AML-193 (cell line): ENCODE measurements around the gene EGF.
"Not testable (repeated sequence)": the region's sequence is repeated elsewhere in the genome, so short reads cannot be mapped to it uniquely, and the experiment has no call there.

ENCODE experiments used
- DNase-seq, 2 experiments: peaks; one replicate each; lab custom pipeline; 2025; lab: John Stamatoyannopoulos, UW

Gene EGF

DNA sequence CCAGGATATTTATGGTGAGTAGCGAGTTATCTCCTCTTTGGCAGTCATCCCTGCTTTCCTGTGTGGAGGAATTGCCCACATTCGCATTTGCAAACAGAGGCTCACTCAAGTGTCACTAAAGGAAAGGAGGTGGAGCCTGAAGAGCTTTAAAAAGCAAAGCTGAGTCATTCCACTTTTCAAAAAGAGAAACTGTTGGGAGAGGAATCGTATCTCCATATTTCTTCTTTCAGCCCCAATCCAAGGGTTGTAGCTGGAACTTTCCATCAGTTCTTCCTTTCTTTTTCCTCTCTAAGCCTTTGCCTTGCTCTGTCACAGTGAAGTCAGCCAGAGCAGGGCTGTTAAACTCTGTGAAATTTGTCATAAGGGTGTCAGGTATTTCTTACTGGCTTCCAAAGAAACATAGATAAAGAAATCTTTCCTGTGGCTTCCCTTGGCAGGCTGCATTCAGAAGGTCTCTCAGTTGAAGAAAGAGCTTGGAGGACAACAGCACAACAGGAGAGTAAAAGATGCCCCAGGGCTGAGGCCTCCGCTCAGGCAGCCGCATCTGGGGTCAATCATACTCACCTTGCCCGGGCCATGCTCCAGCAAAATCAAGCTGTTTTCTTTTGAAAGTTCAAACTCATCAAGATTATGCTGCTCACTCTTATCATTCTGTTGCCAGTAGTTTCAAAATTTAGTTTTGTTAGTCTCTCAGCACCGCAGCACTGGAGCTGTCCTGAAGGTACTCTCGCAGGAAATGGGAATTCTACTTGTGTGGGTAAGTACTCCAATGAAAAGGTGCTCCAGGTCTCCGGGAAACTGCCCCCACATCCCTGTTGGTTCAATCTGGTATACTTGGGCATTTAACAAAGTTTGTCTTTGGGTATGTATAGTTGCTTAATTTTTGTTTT lies at the start of gene EGF:
Gene EGF, plus strand, starts transcription at position 178 of the 890 bp plus-strand sequence. Its CDS starts 453 bp downstream, at position 631.
- DNase-seq = no peak

DNA sequence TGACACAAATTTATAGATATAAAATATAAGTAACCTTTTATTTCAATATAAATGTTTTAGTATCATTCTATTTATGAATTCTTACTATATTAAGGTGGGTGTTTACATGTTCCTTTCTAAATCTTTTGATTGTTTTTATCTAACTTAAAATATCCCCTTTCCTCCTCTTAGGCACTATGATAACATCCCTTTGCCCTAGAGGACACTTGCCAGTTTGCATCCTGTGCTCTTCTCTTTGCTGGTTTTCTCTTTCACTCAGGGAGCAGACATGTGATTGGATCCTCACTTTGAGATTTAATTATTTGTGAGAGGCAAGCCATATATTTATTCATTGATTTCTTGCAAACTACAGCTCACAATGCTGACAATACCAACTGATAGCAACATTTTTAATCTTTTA lies 48.5 kb upstream of the EGF start:
- no peak for DNase-seq

DNA sequence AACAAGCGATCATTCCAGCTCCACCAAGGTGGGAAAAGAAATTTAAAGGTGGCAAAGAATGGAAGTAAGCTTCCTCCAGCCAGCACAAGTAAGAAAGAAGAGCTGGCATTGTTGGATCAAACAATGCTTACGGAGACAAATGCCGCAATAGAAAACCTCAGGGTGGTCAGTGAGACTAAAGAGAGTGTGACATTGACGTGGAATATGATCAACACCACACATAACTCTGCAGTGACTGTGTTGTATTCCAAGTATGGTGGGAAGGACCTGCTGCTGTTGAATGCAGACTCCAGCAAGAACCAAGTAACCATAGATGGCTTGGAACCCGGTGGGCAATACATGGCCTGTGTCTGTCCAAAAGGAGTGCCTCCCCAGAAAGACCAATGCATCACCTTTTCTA lies 42.6 kb upstream of the EGF start:
- no peak for DNase-seq

DNA sequence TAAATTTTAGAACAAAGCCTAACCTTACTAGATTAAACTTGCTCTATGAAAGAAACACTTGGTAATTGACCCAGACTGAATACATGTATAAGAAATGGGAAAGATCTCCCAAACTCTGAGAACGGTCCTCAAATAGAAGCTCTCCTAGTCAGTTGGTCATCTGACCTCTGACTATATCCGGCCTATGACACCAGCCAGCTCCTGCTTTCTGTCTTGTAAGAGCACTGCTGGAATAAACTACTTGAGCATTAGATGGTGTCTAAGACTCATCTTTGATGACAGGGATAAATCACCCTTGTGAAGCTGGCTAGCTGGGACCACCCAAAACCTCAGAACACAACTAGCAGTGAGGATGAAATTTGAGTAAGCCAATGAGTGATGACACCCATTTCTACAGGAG lies 40.6 kb upstream of the EGF start:
- no peak for DNase-seq

DNA sequence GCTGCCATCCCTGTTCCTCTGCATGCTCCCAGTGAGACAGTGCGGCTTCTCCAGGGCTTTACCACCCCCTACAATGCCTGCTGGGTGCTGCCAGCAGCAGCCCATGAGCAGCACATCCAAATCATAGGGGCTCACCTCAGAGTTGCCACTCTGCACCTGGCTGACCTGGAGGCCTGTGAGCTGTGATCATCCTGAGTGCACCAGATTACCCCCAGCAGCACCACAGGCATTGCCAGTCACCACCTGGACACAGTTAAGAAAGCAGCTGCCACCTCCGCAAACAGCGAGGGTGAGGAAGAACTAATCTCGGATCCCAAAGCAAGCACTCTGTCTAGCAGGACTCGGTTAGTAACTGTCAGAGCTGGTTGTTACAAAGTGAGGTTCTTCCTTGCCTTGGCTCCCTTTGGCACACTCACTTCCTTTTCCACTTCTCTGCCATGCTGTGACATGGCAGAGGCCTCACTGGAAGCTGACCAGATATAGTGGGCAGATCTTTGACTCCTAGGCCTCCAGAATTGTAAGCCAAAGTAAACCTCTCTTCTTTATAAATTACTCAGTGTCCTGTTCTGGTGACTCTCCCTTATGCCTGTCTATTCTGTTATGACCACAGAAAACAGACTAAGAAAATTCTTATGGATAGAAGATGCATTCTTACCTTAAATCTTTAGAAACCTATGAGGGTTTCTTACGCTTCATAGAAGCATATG lies 39.6 kb upstream of the EGF start:
- no peak for DNase-seq

DNA sequence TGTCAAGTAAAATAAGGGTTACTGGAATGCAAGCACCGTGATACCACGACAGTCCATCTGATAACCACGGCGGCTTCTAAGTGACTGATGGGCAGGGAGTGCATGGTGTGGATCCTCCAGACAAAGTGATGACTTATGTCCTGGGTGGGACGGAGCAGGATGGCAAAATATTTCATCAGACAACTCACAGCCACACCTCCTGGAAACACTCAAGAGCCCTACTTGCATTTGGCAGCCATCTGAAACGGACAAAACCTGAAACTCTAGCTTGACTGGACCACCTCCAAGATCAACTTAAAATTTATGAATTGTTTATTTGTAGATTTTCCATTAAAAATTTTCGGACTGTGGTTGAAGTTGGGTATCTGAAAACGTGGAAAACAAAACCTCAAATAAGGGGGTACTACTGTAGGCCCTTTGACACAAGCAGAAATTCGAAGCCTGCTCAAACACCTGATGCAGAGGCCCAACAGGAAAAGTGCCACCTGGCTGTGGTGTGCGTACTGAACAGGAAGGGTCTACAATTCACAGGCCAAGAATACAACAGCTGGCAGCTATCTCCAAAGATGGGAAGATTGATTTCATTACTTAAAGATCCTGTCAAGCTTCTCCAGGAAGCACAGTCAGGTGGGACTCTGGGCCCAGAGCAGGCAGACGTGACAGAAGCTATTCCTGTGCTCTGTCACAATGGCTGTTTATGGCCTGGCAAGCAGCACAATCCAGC lies 38.7 kb upstream of the EGF start:
- no peak for DNase-seq

DNA sequence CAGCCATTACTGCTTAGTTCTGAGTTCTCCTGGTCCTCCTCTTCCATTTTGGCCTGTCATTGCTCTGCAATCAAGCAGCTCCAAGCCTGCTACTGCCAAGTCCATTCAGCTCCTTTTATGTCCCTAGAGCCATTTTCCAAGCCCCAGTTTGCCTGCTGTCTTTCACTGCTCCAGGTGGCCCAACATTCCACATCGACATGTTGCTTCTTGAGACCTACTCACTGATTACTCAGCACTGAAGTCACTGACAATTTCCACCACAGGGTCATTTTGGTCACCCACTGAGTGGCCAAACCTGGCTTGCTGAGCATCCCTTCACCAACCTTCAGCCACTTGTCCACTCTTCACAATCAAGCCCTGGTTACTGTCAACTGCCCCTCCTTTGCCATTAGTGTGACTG lies 37.6 kb upstream of the EGF start:
- DNase-seq = no peak

DNA sequence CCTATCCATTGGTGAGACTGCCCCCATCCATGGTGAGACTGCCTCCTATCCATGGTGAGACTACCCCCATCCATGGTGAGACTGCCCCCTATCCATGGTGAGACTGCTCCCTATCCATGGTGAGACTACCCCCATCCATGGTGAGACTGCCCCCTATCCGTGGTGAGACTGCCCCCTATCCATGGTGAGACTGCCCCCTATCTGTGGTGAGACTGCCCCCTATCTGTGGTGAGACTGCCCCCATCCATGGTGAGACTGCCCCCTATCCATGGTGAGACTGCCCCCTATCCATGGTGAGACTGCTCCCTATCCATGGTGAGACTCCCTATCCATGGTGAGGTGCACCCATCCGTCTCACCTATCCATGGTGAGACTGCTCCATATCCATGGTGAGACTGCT lies 37.1 kb upstream of the EGF start:
- DNase-seq = not testable (repeated sequence)

DNA sequence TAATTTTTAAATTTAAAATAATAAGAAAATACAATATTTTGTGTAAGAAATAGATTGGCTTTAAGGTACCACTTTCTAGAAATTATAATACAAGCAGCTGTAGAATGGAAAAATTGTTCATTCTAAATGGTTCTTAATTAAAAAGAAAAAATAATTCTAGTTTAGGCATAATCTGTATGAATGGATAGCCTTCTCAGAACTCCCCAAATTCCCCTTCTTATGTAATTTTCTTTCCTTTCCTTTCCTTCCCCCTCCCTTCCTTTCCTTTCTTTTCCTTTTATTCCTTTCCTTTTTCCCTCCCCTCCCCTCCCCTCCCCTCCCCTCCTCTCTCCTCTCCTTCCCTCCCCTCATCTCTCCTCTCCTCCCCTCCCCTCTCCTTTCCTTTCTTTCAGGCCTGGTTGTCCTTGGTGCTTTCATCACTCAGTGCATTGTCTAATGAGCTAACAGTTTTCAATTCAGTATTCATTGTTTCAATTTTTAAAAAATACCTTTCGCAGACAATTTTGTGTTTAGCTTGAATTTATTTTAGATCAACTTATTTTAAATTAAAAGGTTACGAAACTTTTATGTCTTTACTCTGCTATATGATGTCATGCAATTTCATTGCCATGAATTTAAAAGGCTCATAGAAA lies 35.9 kb upstream of the EGF start:
- no peak for DNase-seq

DNA sequence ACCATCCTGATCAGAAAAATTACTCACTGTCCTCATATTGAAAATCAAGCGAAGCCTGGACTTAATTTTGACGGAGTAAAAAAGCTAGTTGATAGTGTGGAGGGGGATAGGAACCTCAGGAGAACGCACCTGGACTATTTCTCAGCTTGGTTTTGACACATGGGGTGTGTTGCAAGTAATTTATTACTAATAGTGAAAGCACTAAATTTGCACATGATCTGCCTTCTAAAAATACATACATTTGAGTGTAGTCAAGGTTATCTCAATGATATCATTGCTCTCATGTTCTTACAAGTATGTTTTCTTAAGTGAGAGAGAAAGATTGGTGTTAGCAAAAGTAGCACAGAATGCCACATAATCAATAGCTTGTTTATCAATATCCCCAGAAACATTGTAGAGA lies 35.3 kb upstream of the EGF start:
- no peak for DNase-seq

DNA sequence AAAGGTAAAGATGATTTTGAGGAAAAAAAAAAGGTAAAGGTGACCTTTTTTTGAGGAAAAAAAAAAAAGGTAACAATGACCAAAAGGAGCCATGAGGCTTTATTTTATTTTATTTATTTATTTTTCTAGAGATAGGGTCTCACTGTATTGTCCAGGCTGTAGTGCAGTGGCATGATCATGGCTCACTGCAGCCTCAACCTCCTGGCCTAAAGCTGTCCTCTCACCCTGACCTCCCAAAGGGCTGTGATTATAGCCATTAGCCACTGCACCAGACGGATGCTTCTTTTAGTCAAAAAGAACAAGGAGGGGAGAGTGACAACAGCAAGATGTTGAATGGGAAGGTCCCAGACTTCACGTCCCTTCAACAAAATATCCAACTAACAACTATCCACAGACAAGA lies 34.3 kb upstream of the EGF start:
- no peak for DNase-seq

DNA sequence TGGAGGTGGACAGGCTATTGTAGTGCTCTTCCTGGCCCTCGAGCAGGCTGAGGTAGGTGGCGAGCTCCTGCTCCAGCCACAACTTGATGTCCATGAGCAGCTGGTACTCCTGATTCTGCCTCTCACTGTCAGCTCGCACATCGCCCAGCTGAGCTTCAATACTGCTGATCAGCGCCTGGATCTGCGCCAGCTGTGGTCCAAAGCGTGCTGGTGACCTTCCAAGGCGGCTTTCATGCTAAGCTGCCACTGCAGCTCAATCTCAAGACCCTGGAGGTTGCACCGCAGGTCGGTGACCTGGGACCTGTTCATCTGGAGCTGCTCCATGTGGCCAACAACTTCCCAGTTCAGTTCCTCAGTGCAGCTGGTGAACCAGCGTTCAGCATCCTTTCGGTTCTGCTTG lies 33.6 kb upstream of the EGF start:
- no peak for DNase-seq

DNA sequence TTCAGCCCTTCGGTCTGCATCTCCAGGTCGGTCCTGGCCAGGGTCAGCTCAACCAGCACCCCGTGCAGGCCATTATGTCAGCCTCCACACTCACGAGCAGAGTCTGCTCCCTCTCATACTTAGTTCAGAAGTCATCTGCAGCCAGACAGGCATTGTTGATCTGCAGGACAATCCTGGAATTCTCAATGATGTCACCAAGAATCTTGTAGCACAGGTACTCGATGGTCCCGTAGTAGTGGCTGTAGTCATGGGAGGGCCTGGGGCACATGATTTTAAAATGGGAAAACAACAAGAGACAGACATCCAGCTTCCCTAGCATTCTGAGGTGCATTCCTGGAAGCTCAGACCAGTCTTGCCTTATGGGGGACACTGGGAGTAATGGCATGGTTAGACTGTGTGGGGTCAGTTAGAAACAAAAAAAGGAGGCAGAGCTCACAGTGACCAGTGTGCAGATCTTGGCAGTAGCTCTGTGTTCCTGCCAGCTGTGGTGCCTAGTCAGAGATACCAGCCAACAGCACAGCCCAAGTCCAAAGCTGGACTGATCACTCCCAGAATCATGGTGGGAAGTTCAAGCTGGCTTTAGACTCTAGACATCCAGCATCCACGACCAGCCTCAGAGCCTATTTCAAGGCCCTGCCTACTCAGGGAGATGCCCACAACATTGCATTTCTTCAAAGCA lies 32.9 kb upstream of the EGF start:
- DNase-seq = no peak

DNA sequence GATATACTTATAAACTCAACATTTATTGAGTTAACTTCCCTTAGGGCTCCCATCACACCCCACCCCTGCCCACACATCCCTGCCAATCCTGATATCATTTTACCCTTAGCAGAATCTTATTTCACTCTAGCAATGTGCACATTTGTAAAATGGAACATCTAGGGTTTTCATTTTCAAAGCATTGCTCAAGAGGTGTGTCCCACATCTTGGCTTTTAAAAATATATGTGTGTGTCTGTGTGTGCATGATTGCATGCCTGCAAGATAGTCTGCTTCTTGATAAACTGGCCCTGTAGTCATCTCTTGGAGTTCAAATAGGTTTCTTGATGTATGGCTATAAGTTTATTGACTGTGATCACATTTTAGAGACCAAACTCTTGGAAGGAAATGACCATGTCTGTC lies 26.4 kb upstream of the EGF start:
- no peak for DNase-seq

DNA sequence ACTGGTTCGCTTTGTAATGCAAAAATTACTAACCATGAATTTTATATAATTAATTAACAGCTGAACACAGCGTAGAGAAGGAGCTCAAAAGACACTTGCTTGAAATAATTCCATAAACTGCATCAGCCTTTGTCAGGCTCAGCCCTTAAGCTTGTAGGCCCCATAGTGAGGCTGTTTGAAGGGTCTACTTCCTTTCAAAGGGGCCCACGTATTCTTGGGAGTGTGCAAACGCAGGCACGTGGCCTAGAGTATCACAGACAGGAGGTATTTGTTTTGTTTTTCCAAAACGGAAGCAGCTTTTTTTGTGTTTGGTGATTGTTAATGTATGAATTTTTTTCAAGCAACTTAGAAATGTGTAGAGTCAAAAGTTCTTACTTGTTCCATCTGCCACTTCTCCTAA lies 25.6 kb upstream of the EGF start:
- DNase-seq = no peak

DNA sequence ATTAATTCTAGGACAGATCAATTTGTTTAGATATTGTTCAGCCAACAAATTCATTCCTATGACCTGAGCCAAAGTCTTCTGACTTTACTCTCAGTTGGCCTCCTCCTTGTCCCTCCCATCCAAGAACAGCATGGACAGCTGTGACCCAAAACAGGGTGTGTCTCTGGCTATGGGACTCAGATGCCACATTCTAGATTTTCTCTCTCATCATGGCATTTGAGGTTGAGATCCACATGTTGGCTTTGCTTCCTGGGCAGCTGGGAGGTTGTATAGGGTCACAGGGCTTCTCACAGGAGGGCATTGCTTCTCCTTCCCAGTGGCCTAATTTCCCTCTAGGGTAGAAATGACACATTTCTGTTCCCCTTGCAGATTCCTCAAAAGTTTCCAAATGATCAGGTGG lies 22.6 kb upstream of the EGF start:
- no peak for DNase-seq

DNA sequence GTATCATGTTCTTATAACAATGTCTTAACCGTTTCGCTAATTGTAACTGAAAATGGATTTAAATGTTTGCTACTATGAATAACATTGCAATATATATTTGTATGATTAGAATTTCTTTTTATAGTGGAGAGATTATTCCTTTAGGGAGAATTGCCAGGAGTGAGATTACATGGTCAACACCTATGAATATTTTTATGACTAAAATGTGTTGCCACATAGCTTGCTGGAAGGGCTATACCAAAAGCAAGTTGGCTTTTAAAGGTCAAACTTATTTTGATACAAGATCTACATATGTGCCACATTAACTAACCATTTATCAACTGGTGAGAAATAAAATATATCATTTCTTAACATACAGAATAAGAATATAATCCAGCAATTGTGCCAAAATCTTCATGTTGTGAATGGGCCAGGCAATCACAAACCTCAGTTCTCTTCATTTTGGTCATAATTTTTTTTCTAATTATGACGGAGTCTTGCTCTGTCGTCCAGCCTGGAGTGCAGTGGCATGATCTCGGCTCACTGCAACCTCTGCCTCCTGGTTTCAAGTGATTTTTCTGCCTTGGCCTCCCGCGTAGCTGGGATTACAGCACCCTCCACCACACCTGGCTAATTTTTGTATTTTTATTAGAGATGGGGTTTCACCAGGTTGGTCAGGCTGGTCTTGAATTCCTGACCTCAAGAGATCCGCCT lies 10.0 kb upstream of the EGF start:
- no peak for DNase-seq

DNA sequence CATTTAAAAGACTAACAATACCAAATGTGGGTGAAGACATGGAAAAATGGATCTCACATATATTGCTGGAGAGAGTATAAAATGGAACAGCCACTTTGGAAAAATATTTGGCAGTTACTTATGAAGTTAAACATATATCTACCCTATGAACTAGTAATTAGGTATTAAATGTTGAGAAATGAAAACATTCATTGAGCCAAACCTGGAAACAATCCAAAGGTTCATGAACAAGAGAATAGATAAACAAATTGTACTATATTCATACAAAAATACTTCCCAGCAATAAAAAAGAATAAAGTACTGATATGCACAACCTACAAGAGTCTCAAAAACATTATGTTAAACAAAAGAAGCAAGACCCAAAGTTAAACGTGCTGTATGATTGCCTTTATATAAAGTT lies 4.0 kb upstream of the EGF start:
- DNase-seq = no peak

DNA sequence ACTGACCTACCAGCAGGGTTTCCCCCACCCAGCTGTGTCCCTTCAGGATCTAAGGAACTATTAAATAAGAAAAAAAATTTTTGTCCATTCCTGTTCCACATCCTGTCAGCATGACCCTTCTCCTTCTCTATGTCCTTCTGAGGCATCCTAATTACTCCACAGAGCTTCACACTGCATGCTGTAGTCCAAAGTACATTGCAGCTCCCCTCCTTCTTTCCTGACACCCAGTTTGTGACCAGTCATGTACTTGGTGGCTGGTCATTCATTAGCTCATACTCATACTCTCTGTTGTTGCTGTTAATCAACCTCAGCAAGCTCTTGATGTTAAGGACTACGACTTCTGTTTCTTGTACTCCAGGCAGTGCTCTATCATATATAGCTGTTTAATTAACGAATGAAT lies 2.4 kb upstream of the EGF start:
- DNase-seq = no peak

DNA sequence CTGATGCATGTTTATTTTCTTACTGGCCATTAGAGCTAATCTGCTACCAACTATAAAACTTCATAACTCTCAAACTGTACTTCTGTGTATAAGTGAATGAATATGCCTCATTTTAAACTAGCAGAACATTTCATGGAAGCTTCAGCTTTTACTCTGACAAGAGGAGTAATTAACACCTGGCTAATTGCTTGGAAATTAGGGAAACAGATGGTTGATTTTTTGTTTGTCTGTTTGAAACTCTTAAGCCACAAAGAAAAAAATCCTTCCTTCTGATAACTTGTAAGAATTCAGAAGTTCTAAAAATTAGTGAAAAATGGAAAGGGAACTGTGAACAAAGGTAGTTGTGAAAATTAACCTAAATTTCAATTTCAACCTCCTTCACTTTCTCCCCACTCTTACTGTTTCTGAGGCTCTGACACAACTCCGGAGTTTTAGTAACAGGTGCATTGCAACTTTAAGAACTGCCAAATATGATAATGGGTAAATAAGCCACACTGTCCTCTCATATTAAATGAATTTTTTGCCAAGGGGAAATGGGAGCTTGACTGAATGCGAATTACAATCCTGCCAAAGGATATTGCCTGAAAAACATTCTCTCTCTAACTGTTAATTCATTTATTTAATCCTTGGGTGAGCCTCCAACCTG lies 1.0 kb downstream of the EGF start:
- no peak for DNase-seq

DNA sequence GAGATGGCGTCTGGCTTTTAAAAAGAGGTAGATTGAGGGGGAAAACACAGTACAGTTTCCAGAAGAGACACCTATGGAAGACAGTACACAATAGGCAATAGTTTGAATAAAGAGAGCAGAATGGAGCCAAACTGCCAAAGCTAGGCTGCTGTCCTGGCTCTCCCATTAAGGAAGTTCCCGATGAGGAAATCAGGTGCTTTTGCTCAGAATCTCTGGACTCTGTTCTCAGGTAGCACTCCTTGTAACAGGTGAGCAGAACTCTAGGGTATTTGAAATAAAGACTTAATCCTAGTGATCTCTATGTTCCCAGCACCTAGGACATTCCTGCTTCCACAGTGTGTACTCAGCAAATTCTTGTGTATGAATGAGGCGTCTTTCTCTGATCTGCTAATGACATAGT lies 1.6 kb downstream of the EGF start:
- no peak for DNase-seq
